K562 treated with DMSO at 1 percent for 48 hours (cell line): ENCODE results near the gene USP34. TPM values are rescaled to one million over a fixed set of nuclear protein-coding genes. Genes with fewer than 3 reads are reported as not detected.

ENCODE experiments used
- total RNA-seq: library from RNA; unstranded; fragments of 300-600 nt; gene quantifications from 2 replicates; pipeline ENCODE4 v1.2.3, GENCODE V29; 2022; ENCODE audit warnings: low replicate concordance; ENCODE audit errors: extremely low read depth

USP34 gene
- total RNA-seq: 283 TPM in 1 of 2 replicates, not detected in the other

GRCh38 chr2:61470965-61471904 is at the start of gene USP34:
Gene USP34 (minus strand): TSS chr2:61471087. CDS start chr2:61470692, 395 bp downstream.

GRCh38 chr2:61161888-61162287 is 309.0 kb downstream of the USP34 start, which contains the start of gene C2orf74:
Gene C2orf74 (plus strand): TSS chr2:61162188. CDS start chr2:61162515, 327 bp downstream.

Other genes starting within 250 kb of the USP34 start
- not detected in 2 replicates for gene XPO1, start 67.3 kb upstream of the USP34 start, total RNA-seq